Esophagus squamous epithelium (tissue), 5 donors: ENCODE results near the gene S100A12. TPM values are rescaled to one million over a fixed set of nuclear protein-coding genes. Genes with fewer than 3 reads are reported as not detected.
"Not testable (repeated sequence)": the region's sequence is repeated elsewhere in the genome, so short reads cannot be mapped to it uniquely, and the experiment has no call there.

Source experiments
- DNase-seq: peaks from one replicate; lab custom pipeline; 2025; lab: John Stamatoyannopoulos, UW
- H3K27ac ChIP-seq, 4 donors: fragments of 200-600 bp; sonication (generic); one replicate each; pipeline ENCODE4 v1.5.1; 2016 to 2019; ENCODE audit warnings: mild to moderate bottlenecking in 1 of 4
- H3K27me3 ChIP-seq, 4 donors: fragments of 200-600 bp; sonication (generic); 1 replicate in 3 of 4; 2 replicates in 1 of 4; pipeline versions ENCODE4 v1.5.1 to v1.6.0; 2017 to 2021; ENCODE audit warnings: antibody characterized with exemption in 1 of 4
- H3K36me3 ChIP-seq, 3 donors: fragments of 200-600 bp; sonication (generic); one replicate each; pipeline ENCODE4 v1.5.1; 2016 to 2019
- H3K4me1 ChIP-seq, 3 donors: fragments of 200-600 bp; sonication (generic); one replicate each; pipeline ENCODE4 v1.5.1; 2017 to 2019
- H3K4me3 ChIP-seq, 4 donors: fragments of 200-600 bp; sonication (generic); 1 replicate in 3 of 4; 2 replicates in 1 of 4; pipeline ENCODE4 v1.5.1; 2016 to 2019; ENCODE audit warnings: mild to moderate bottlenecking in 2 of 4, moderate library complexity in 1 of 4
- H3K9me3 ChIP-seq, 3 donors: fragments of 200-600 bp; sonication (generic); one replicate each; pipeline ENCODE4 v1.5.1; 2016 to 2019
- POLR2A ChIP-seq, 4 donors: fragments of 450-650 bp; IDR thresholded peaks; one replicate each; pipeline ENCODE4 v1.6.1; 2017; ENCODE audit warnings: antibody characterized with exemption in 4 of 4, mild to moderate bottlenecking in 4 of 4, moderate library complexity in 3 of 4
- WGBS, 2 donors: methylation state at CpG; one replicate each; pipeline ENCODE4 v1.1.5; 2018; 5-methylcytosine and 5-hydroxymethylcytosine counted together
- intact Hi-C: fragments of 100-400 bp; cut with DNase I; formaldehyde crosslinking; loops from one replicate; pipeline ENCODE4 v1.15.0; 2022
- total RNA-seq, 4 donors: library from RNA; depleted of rRNA; stranded (reverse); fragments of >200 nt; gene quantifications; one replicate each; pipeline ENCODE4 v1.1.0, GENCODE V29; 2016
- TF ChIP-seq, protein P1 (sequence below), 6 experiments: fragments of 450-650 bp in 4 of 6; fragments of 200-600 bp in 2 of 6; sonication (generic) in 2 of 6; IDR thresholded peaks; one replicate each; pipeline ENCODE4 v1.5.1; 2016 to 2019; ENCODE audit warnings: antibody characterized with exemption in 6 of 6, mild to moderate bottlenecking in 4 of 6, moderate library complexity in 4 of 6
- donor health status: DM: yes; HTN: yes; CAD: no.

Gene S100A12
- 100 to 1,000 TPM in 1 of 4 donors, 10 to 100 TPM in 3; 16.2 to 154 (median 49.0) TPM for total RNA-seq

DNA sequence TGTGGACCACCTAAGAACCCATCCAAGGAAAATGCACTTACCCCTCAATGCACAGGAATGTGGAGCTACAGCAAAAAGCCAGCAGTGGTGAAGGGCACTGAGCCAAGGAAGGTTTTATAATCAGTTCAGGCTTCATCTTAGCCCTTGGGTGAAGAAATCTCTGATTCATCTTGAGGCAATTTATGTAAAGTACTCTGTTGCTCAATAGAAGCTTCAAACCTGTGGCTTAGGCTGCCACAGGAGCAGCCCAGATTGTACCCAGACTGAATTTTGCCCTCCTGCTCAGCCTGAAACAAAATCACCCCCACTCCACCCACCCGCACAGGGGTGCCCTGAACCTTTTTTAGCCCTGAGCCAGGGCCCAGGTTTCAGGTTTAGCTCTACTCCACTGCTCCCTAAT is at the start of gene S100A12:
S100A12 (minus strand) TSS at position 111 of the 400 bp plus-strand sequence. CDS start 1,029 bp downstream, outside the sequence.
- Histone ChIP-seq H3K4me1 (peaks cover 18 to 84% (median 24%) of the 10 kb centered on the region in 3 donors), H3K27me3 (peaks cover 0 to 3% (median 0%) of the 10 kb centered on the region in 4 donors), H3K9me3 (peaks cover 0 to under 1% (median 0%) of the 10 kb centered on the region in 3 donors), H3K36me3 (no peaks in the 10 kb centered on the region), H3K27ac (peak within 1 kb of the TSS; percentile 62 to 85 (median 78)), H3K4me3 (no peak within 1 kb of the TSS)
- intact Hi-C loops = no loop called here
- WGBS, 2 donors = 55 to 60% methylated on average over 1 of the region's 1 CpG
- TF ChIP-seq, protein P1, sequence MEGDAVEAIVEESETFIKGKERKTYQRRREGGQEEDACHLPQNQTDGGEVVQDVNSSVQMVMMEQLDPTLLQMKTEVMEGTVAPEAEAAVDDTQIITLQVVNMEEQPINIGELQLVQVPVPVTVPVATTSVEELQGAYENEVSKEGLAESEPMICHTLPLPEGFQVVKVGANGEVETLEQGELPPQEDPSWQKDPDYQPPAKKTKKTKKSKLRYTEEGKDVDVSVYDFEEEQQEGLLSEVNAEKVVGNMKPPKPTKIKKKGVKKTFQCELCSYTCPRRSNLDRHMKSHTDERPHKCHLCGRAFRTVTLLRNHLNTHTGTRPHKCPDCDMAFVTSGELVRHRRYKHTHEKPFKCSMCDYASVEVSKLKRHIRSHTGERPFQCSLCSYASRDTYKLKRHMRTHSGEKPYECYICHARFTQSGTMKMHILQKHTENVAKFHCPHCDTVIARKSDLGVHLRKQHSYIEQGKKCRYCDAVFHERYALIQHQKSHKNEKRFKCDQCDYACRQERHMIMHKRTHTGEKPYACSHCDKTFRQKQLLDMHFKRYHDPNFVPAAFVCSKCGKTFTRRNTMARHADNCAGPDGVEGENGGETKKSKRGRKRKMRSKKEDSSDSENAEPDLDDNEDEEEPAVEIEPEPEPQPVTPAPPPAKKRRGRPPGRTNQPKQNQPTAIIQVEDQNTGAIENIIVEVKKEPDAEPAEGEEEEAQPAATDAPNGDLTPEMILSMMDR (IDR thresholded peaks at IDR 0.05) = no peak
- peak in 1 of 4 donors; percentile 13 for TF ChIP-seq POLR2A (IDR thresholded peaks at IDR 0.05)
- no peak for DNase-seq

DNA sequence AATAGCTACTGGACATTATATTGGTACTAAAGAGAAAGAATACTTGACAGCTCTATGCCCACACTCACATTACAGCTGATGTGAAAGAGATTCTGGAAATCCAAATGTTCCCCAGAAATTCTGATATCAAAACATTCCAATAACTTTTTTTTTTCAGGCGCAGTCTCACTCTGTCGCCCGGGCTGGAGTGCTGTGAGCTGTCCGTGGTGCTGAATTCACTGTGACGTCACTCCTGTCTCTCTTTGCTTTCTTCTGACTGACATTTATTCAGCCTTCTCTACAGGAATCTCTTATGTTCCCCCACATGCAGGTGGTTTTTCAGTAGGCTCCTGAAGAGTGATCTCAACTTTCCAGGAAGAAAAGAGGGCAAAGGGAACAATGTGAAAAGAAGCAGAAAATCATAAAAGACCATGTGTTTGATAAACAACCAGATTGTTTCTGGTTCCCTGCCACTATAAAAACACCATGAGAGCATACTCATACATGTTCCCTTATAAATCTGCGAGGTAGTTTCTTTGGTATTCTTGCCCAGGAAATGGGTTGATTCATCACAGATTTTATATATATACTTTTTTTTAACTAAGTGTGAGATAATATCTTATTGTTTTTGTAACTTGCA is 47.1 kb upstream of the S100A12 start:
- no peaks in the 10 kb centered on the region for H3K9me3 ChIP-seq
- no peaks in the 10 kb centered on the region for H3K36me3 ChIP-seq
- peaks cover 0 to 69% (median 0%) of the 10 kb centered on the region in 4 donors for H3K27me3 ChIP-seq
- no peak for TF ChIP-seq POLR2A (IDR thresholded peaks at IDR 0.05)
- TF ChIP-seq, protein P1 (IDR thresholded peaks at IDR 0.05) = no peak
- 4 to 8% methylated on average over 6 of the region's 6 CpGs for WGBS, 2 donors
- intact Hi-C loops = no loop called here
- no peak overlapping the region for H3K4me3 ChIP-seq
- H3K27ac ChIP-seq = no peak overlapping the region
- no peak for DNase-seq
- no peaks in the 10 kb centered on the region for H3K4me1 ChIP-seq

DNA sequence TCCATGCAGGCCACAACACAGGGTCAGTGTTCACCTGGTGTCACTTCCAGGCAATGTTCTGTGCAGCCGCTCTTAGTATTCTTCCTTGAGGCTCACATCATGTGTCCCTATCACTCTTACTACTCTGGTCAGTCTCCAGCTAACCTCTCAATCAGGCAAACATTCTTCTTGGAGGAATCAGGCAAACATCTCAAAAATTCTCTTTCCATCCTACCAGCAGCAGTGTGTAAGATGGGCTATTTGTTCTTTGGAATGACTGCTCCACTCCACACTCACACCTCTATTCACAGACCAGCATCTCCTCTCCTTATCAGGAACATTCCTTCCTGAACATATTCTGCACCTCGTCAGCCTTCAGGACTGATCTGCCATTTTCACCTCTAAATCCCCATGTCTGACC is 44.9 kb upstream of the S100A12 start:
- WGBS, 2 donors = 71 to 78% methylated on average over 2 of the region's 2 CpGs
- peaks cover 0 to 51% (median 0%) of the 10 kb centered on the region in 4 donors for H3K27me3 ChIP-seq

DNA sequence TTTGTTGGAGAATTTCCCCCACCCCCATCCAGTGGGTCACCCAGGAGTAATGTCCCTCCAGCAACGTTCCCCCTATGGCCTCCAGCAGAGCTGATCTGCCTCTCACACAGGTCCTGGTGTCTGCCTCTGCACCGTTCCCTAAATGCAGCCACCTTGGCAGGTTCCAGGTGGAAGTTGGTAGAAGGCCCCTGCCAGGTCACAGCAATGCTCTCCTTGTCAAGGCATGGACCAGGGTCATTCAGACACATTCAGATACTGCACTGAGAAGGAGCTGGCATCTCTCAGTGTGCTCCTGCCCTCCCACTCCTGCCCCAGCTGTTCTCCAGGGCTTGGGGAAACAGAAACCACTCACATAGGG is 44.0 kb upstream of the S100A12 start:
- WGBS, 2 donors = 14 to 83% methylated on average over 1 of the region's 2 CpGs
- peaks cover 0 to 13% (median 0%) of the 10 kb centered on the region in 3 donors for H3K4me1 ChIP-seq
- H3K9me3 ChIP-seq, H3K4me3 ChIP-seq, intact Hi-C loops, H3K36me3 ChIP-seq, DNase-seq, H3K27ac ChIP-seq: not testable (repeated sequence)
- H3K27me3 ChIP-seq = peaks cover 0 to 43% (median 0%) of the 10 kb centered on the region in 4 donors

More for the DNA sequence above, 44.9 kb upstream of the S100A12 start:
- Histone ChIP-seq H3K9me3 (no peaks in the 10 kb centered on the region), H3K27ac (no peak overlapping the region), H3K36me3 (no peaks in the 10 kb centered on the region), H3K4me1 (peaks cover 0 to 13% (median 0%) of the 10 kb centered on the region in 3 donors), H3K4me3 (no peak overlapping the region)
- TF ChIP-seq, protein P1 (IDR thresholded peaks at IDR 0.05) = no peak
- no peak for TF ChIP-seq POLR2A (IDR thresholded peaks at IDR 0.05)
- intact Hi-C loops = no loop called here
- no peak for DNase-seq

DNA sequence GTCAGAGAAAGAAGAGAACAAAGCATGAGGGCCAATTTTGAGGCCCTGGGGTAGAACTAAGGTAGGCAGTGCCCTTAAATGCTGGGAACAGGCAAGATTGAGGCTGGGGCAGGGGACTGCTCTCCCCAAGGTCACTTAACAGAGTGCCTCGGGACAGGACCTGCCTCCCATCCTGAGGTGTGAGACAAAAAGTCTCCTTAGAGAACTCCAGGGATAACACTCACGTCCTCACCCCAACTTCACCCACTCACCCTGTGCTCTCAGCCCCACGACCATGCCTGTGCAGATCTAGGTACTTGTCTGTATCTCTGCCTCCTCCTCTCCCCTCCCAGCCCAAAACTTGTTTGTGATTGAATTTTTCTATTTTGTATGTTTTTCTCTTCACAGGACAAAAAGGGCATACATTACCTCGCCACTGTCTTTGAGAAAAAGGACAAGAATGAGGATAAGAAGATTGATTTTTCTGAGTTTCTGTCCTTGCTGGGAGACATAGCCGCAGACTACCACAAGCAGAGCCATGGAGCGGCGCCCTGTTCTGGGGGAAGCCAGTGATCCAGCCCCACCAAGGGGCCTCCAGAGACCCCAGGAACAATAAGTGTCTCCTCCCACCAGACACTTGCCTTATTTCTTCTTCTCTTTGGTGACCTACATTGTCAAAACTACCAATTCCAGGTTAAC is 43.5 kb upstream of the S100A12 start:
- H3K36me3 ChIP-seq, intact Hi-C loops, H3K4me3 ChIP-seq, H3K9me3 ChIP-seq, H3K27ac ChIP-seq, DNase-seq: not testable (repeated sequence)
- H3K27me3 ChIP-seq = peaks cover 0 to 38% (median 0%) of the 10 kb centered on the region in 4 donors
- WGBS, 2 donors = 55 to 80% methylated on average over 4 to 7 of the region's 7 CpGs
- H3K4me1 ChIP-seq = peaks cover 0 to 13% (median 0%) of the 10 kb centered on the region in 3 donors
